Spleen (tissue), 11 donors: ENCODE measurements around the gene AMIGO3. TPM values are rescaled to one million over a fixed set of nuclear protein-coding genes. Genes with fewer than 3 reads are reported as not detected.
A peak's percentile ranks its signal among the peaks of the same experiment; 100 is the strongest.

Source experiments
- DNase-seq: peaks from one replicate; pipeline ENCODE4 v3.0.0-alpha.2; 2020
- H3K27ac ChIP-seq, 8 donors: fragments of 200-600 bp; sonication (generic) in 7 of 8; 1 replicate in 4 of 8; 2 replicates in 4 of 8; pipeline versions ENCODE4 v1.5.0 to v1.8.0; 2016 to 2021; ENCODE audit warnings: inconsistent platforms in 4 of 8, mild to moderate bottlenecking in 4 of 8, moderate library complexity in 1 of 8
- H3K27me3 ChIP-seq, 7 donors: fragments of 200-600 bp; sonication (generic) in 6 of 7; replicated peaks in 1 of 7; 1 replicate in 4 of 7; 2 replicates in 3 of 7; pipeline versions ENCODE4 v1.5.0 to v1.8.0; 2016 to 2021; ENCODE audit warnings: inconsistent platforms in 3 of 7, mild to moderate bottlenecking in 1 of 7
- H3K36me3 ChIP-seq, 6 donors: fragments of 200-600 bp; sonication (generic) in 5 of 6; 1 replicate in 4 of 6; 2 replicates in 2 of 6; pipeline versions ENCODE4 v1.5.0 to v1.8.0; 2016 to 2021; ENCODE audit warnings: inconsistent platforms in 2 of 6
- H3K4me1 ChIP-seq, 6 donors: fragments of 200-600 bp; sonication (generic) in 5 of 6; 1 replicate in 3 of 6; 2 replicates in 3 of 6; pipeline versions ENCODE4 v1.5.0 to v1.8.0; 2016 to 2021; ENCODE audit warnings: inconsistent platforms in 3 of 6
- H3K4me3 ChIP-seq, 8 donors: fragments of 200-600 bp; sonication (generic) in 7 of 8; 1 replicate in 4 of 8; 2 replicates in 4 of 8; pipeline versions ENCODE4 v1.5.0 to v1.8.0; 2016 to 2021; ENCODE audit warnings: inconsistent platforms in 4 of 8, mild to moderate bottlenecking in 4 of 8, moderate library complexity in 2 of 8
- H3K9me3 ChIP-seq, 8 donors: fragments of 200-600 bp; sonication (generic) in 7 of 8; 1 replicate in 4 of 8; 2 replicates in 4 of 8; pipeline versions ENCODE4 v1.5.0 to v1.8.0; 2016 to 2021; ENCODE audit warnings: inconsistent platforms in 4 of 8
- CTCF ChIP-seq, 11 experiments: fragments of 200-600 bp in 7 of 11; fragments of 450-650 bp in 4 of 11; sonication (generic) in 4 of 11; IDR thresholded peaks in 8 of 11; conservative IDR thresholded peaks in 3 of 11; 1 replicate in 7 of 11; 2 replicates in 4 of 11; pipeline versions ENCODE4 v1.4.0 to v1.8.0; 2016 to 2021; ENCODE audit warnings: antibody characterized with exemption in 11 of 11, inconsistent platforms in 4 of 11, mild to moderate bottlenecking in 1 of 11
- POLR2A ChIP-seq, 3 donors: fragments of 450-650 bp; IDR thresholded peaks; one replicate each; pipeline ENCODE4 v1.5.1; 2017; ENCODE audit warnings: antibody characterized with exemption in 3 of 3, mild to moderate bottlenecking in 1 of 3
- POLR2AphosphoS5 ChIP-seq, 3 donors: sonication (generic); formaldehyde crosslinking; IDR thresholded peaks; one replicate each; pipeline ENCODE4 v1.5.1; 2017; ENCODE audit warnings: antibody characterized with exemption in 3 of 3
- WGBS, 5 donors: extraction: QIAGEN DNeasy Blood & Tissue Kit in 3 of 5; methylation state at CpG; one replicate each; pipeline versions ENCODE4 v1.1.5 to v1.1.7; 2013 to 2018; 5-methylcytosine and 5-hydroxymethylcytosine counted together
- intact Hi-C: fragments of 100-400 bp; cut with DNase I; formaldehyde crosslinking; loops from one replicate; pipeline ENCODE4 v1.15.0; 2023; ENCODE audit warnings: low total_unique reads
- polyA plus RNA-seq, 3 donors: library from polyadenylated mRNA; stranded (reverse); fragments of 200-250 nt; gene quantifications; one replicate each; pipeline ENCODE4 v1.2.1, GENCODE V29; 2013
- total RNA-seq, 7 donors: library from RNA; depleted of rRNA in 3 of 7; stranded (reverse); fragments of >200 nt in 3 of 7; fragmentation: NEBNext Ultra II Directional in 4 of 7; extraction: Animal tissue kit (Norgen Biotek cat#: 25700) in 4 of 7; gene quantifications; one replicate each; pipeline versions ENCODE4 v1.1.0 to v1.2.1, GENCODE V29; 2016 to 2021
- donor health status: healthy with polysubstance abuse.
- donor health status: DM: no; HTN: no; CAD: no; lungs with moderate emphysema.
- donor health status: DM: no; HTN: no; CAD: no.
- donor health status: Bipolar disorder and iron deficiency.
- donor health status: healthy.
- donor health status: DM: no; HTN: no; CAD: no.
- donor health status: DM: yes; HTN: yes; CAD: no.

AMIGO3 gene
- total and polyA plus RNA-seq, 10 donors: 0.23 to 1.6 (median 0.95) TPM; not detected in 4

GRCh38 chr3:49725906-49726681 lies 6.6 kb upstream of the AMIGO3 start:
- intact Hi-C loops: no loop called here
- Histone ChIP-seq H3K4me3 (no peak overlapping the region), H3K27ac (peak overlapping the region in 5 of 8 donors; percentile 43 to 98 (median 47)), H3K4me1 (peaks cover 15 to 51% (median 25%) of the 10 kb centered on the region in 6 donors), H3K36me3 (peaks cover 4 to 82% (median 45%) of the 10 kb centered on the region in 6 donors), H3K27me3 (no peaks in the 10 kb centered on the region), H3K9me3 (no peaks in the 10 kb centered on the region)
- TF ChIP-seq POLR2A (IDR thresholded peaks at IDR 0.05): no peak
- no peak for TF ChIP-seq CTCF (IDR thresholded peaks at IDR 0.05 in 8 of 11, conservative IDR thresholded peaks at IDR 0.05 in 3 of 11)
- peak in 1 of 3 donors; percentile 10 for TF ChIP-seq POLR2AphosphoS5 (IDR thresholded peaks at IDR 0.05)
- 82 to 89% (median 88%) methylated on average over 9 to 11 of the region's 11 CpGs for WGBS, 5 donors
- no peak for DNase-seq

DNA sequence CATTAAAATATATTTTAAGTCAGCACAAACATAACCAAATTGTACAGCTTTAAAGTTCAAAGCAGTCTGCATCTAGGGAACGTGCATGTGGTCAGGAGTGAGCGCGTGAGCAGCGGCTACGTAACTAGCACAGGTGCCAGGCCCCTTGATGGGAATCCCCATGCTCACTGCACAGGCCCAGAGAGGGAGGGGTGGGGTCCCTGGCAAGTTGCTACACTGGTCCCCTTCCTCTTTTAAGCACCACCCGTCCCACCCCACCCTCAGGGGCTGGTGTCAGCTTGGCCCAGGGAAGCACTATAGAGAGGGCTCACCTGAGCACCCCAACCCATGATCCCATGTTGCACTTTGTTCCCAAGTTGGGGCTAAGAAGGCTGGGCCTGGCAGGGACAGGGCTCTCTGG lies 5.1 kb upstream of the AMIGO3 start:
- no peak for TF ChIP-seq POLR2A (IDR thresholded peaks at IDR 0.05)
- TF ChIP-seq CTCF (IDR thresholded peaks at IDR 0.05 in 8 of 11, conservative IDR thresholded peaks at IDR 0.05 in 3 of 11): no peak
- no peak for TF ChIP-seq POLR2AphosphoS5 (IDR thresholded peaks at IDR 0.05)
- peak; percentile 86 for DNase-seq
- peak overlapping the region; percentile 87 to 100 (median 92) for H3K4me3 ChIP-seq
- H3K4me1 ChIP-seq: peaks cover 19 to 65% (median 34%) of the 10 kb centered on the region in 6 donors
- H3K9me3 ChIP-seq: no peaks in the 10 kb centered on the region
- intact Hi-C loops: no loop called here
- H3K27ac ChIP-seq: peak overlapping the region; percentile 79 to 98 (median 94)
- H3K27me3 ChIP-seq: no peaks in the 10 kb centered on the region
- 15 to 36% (median 18%) methylated on average over 5 to 6 of the region's 6 CpGs for WGBS, 5 donors
- H3K36me3 ChIP-seq: peaks cover 4 to 75% (median 42%) of the 10 kb centered on the region in 6 donors

- H3K4me1 ChIP-seq: peaks cover 21 to 72% (median 39%) of the 10 kb centered on the region in 6 donors
- peak; percentile 99 for DNase-seq
- WGBS, 5 donors: 0 to 1% (median 0%) methylated on average over 34 to 102 of the region's 102 CpGs
- H3K4me3 ChIP-seq: peak within 1 kb of the TSS; percentile 87 to 100 (median 92)
- H3K36me3 ChIP-seq: peaks cover 4 to 68% (median 41%) of the 10 kb centered on the region in 6 donors
- no peaks in the 10 kb centered on the region for H3K9me3 ChIP-seq
- H3K27me3 ChIP-seq: no peaks in the 10 kb centered on the region
- H3K27ac ChIP-seq: peak within 1 kb of the TSS; percentile 79 to 98 (median 94)
- intact Hi-C loops: no loop called here
- TF ChIP-seq CTCF (IDR thresholded peaks at IDR 0.05 in 8 of 11, conservative IDR thresholded peaks at IDR 0.05 in 3 of 11) (peak in 2 of 11 experiments; percentile 19 to 30), POLR2A (IDR thresholded peaks at IDR 0.05) (peak in 1 of 3 donors; percentile 17), POLR2AphosphoS5 (IDR thresholded peaks at IDR 0.05) (peak; percentile 95 to 98 (median 95))
Measured at GRCh38 chr3:49723628-49724551, 4.4 kb upstream of the AMIGO3 start, which contains the start of gene GMPPB. Gene GMPPB (minus strand): TSS chr3:49723951. CDS start chr3:49723726, 225 bp downstream.
